HG02642 (cell line): ENCODE results near the gene GRIFIN.
"Not testable (repeated sequence)": the region's sequence is repeated elsewhere in the genome, so short reads cannot be mapped to it uniquely, and the experiment has no call there.

Source experiments
- ATAC-seq: cut with Tn5 transposase; IDR thresholded peaks from one replicate; pipeline ENCODE4 v1.9.1; 2021; ENCODE audit warnings: mild to moderate bottlenecking; ENCODE audit not compliant: unreplicated experiment, poor library complexity

Gene GRIFIN

GRCh38 chr7:2481195-2481594, 5.0 kb upstream of the GRIFIN start:
- no peak for ATAC-seq

GRCh38 chr7:2480070-2480408, 3.8 kb upstream of the GRIFIN start:
- no peak for ATAC-seq

GRCh38 chr7:2479276-2480069, 3.3 kb upstream of the GRIFIN start:
- no peak for ATAC-seq

- no peak for ATAC-seq
These were observed 2.6 kb upstream of the GRIFIN start for GRCh38 chr7:2478800-2479199.

GRCh38 chr7:2478399-2478785, 2.2 kb upstream of the GRIFIN start:
- ATAC-seq, result no peak

GRCh38 chr7:2477447-2478398, 1.5 kb upstream of the GRIFIN start:
- no peak for ATAC-seq

GRCh38 chr7:2476776-2477446, 713 bp upstream of the GRIFIN start:
- ATAC-seq, result no peak

GRCh38 chr7:2475678-2476015, 551 bp downstream of the GRIFIN start:
- no peak for ATAC-seq

GRCh38 chr7:2474813-2475677, 1.2 kb downstream of the GRIFIN start:
- ATAC-seq, result no peak

GRCh38 chr7:2474224-2474623, 2.0 kb downstream of the GRIFIN start:
- ATAC-seq, result no peak

GRCh38 chr7:2473496-2474180, 2.6 kb downstream of the GRIFIN start:
- ATAC-seq, result no peak

GRCh38 chr7:2472739-2473138, 3.5 kb downstream of the GRIFIN start:
- no peak for ATAC-seq

GRCh38 chr7:2471396-2471795, 4.8 kb downstream of the GRIFIN start:
- no peak for ATAC-seq

- no peak for ATAC-seq
These were observed 5.2 kb downstream of the GRIFIN start for GRCh38 chr7:2471022-2471329.

- no peak for ATAC-seq
These were observed 5.8 kb downstream of the GRIFIN start for GRCh38 chr7:2470204-2471021.

GRCh38 chr7:2469460-2470203, 6.6 kb downstream of the GRIFIN start:
- not testable (repeated sequence) for ATAC-seq

- ATAC-seq, result no peak
These were observed 8.0 kb downstream of the GRIFIN start for GRCh38 chr7:2468227-2468626.

GRCh38 chr7:2466675-2467074, 9.5 kb downstream of the GRIFIN start:
- ATAC-seq, result no peak
